Activated CD4-positive, alpha-beta T cell treated with anti-CD3 and anti-CD28 coated beads, Interleukin-2, amount 10 ng/mL, durations not matched to agents 7 days and 5 days (primary cell): ENCODE results near the gene NLGN1. TPM values are rescaled to one million over a fixed set of nuclear protein-coding genes. Genes with fewer than 3 reads are reported as not detected.

Experiments used
- CTCF ChIA-PET: fragments of 350-600 bp; sonication (Branson Sonifier 250); formaldehyde crosslinking; loops from one replicate; lab custom pipeline; 2021; ENCODE audit warnings: antibody characterized with exemption; lab: Charles Lee
- POLR2A ChIA-PET: fragments of 350-600 bp; sonication (Branson Sonifier 250); formaldehyde crosslinking; loops from one replicate; lab custom pipeline; 2021; ENCODE audit warnings: antibody characterized with exemption; lab: Charles Lee
- DNase-seq: peaks from one replicate; pipeline ENCODE4 v3.0.0-alpha.2; 2020
- H3K27ac Mint-ChIP-seq: one replicate; pipeline ENCODE4 v1.8.0; 2021; ENCODE audit warnings: mild to moderate bottlenecking, moderate library complexity, mixed read lengths
- H3K27me3 Mint-ChIP-seq: one replicate; pipeline ENCODE4 v1.8.0; 2021; ENCODE audit warnings: mixed read lengths
- H3K36me3 Mint-ChIP-seq: one replicate; pipeline ENCODE4 v1.8.0; 2021; ENCODE audit warnings: low read depth, mixed read lengths
- H3K4me1 Mint-ChIP-seq: one replicate; pipeline ENCODE4 v1.8.0; 2021; ENCODE audit warnings: mixed read lengths
- H3K4me3 Mint-ChIP-seq: one replicate; pipeline ENCODE4 v1.8.0; 2021; ENCODE audit warnings: mild to moderate bottlenecking, moderate library complexity, mixed read lengths
- H3K9me3 Mint-ChIP-seq: one replicate; pipeline ENCODE4 v1.8.0; 2021; ENCODE audit warnings: mixed read lengths
- total RNA-seq, 2 experiments: library from RNA; stranded (reverse); gene quantifications; one replicate each; pipeline ENCODE4 v1.2.3, GENCODE V29; 2021

The NLGN1 gene
- total RNA-seq, 2 experiments from 2014 or later: not detected

DNA sequence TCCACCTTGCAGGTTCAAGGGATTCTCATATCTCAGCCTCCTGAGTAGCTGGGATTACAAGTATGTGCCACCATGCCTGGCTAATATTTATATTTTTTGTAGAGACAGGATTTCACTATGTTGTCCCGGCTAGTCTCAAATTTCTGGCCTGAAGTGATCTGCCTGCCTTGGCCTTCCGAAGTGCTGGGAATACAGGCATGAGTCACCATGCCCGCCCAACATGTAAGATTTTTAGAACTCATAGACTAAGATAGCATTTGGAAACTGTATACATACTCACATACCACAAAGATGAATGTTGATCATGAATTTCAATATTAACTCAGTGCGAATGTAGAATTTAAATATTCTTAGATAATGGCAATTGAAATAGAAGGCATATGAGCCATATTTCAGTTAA, 718.9 kb downstream of the NLGN1 start:
- Mint-ChIP-seq H3K4me1 (no peaks in the 10 kb centered on the region), H3K27ac (no peak overlapping the region), H3K36me3 (no peaks in the 10 kb centered on the region), H3K4me3 (no peak overlapping the region), H3K27me3 (no peaks in the 10 kb centered on the region), H3K9me3 (no peaks in the 10 kb centered on the region)
- POLR2A ChIA-PET: no interaction called here
- CTCF ChIA-PET: no interaction called here
- no peak for DNase-seq

DNA sequence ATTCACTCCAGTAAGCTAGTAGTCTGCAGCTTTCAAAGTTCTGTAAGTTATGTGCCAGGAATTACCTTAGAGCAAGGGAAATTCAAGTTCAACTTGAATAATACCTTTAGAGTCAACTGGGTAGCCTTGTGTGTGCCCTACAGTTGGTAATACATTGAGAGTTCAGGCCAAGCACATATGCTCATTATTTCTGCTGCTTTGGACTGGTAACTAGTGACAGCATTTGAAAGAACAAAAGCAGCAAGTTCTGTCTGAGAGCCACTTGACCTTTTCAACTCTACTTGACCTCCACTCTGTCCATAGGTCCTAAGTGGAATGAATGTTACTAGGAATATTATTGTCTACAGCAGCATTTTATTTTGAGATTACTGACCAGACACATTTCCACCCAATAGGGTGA, 723.5 kb downstream of the NLGN1 start:
- DNase-seq: no peak
- Mint-ChIP-seq H3K27me3 (no peaks in the 10 kb centered on the region), H3K4me3 (no peak overlapping the region), H3K4me1 (no peaks in the 10 kb centered on the region), H3K27ac (no peak overlapping the region), H3K36me3 (no peaks in the 10 kb centered on the region), H3K9me3 (no peaks in the 10 kb centered on the region)
- ChIA-PET POLR2A (no interaction called here), CTCF (interaction anchor here (1.0 kb wide), 1 partner anchor 58 kb away, joined by 3 read pairs; no protein-coding TSS in a partner anchor)

DNA sequence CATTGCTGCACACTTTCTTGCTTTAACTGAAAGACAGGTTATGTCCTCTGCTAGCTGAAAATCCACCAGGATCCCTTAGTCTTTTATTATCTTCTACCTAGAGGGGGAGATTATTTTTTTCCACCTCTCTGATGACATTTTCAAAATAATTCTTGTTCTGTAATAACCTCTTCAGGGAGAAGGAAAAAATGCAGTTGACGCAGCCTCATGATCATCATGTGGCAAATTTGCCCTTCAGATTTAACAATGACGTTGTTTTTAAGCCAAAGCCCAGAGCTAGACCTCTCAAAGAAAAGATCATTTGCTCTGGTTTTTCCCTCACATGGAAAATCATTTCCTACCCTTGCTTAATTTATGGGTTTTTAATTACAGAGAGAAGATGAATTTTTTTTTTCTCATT, 724.9 kb downstream of the NLGN1 start:
- Mint-ChIP-seq H3K36me3 (no peaks in the 10 kb centered on the region), H3K4me3 (no peak overlapping the region), H3K9me3 (no peaks in the 10 kb centered on the region), H3K27me3 (no peaks in the 10 kb centered on the region), H3K4me1 (no peaks in the 10 kb centered on the region), H3K27ac (no peak overlapping the region)
- ChIA-PET POLR2A (no interaction called here), CTCF (no interaction called here)
- DNase-seq: no peak

DNA sequence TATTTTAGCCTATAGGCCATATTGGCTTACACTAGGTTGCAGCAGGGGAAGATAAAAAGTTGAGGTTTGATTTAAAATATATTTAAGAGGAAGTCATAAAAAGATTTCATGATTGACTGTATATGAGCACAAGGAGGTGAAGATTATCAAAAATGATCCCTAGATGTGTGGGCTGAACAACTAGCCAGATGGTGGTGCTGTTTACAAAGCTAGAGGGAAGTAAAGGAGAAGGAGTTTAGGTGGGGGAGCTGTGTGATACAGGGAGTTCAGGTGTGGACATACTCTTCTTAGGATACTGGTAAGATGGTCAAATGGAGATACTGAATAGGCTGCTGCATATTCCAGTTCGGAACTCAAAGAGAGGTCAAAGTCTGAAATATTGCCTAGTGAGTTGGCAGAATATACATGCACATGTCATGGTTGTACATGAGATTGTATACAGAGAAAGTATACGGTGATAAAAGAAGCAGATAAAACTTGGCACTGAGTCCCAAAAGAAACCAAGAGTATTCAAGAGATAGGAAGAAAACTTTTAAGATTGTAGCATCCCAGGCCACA, 727.8 kb downstream of the NLGN1 start:
- no peaks in the 10 kb centered on the region for H3K27me3 Mint-ChIP-seq

DNA sequence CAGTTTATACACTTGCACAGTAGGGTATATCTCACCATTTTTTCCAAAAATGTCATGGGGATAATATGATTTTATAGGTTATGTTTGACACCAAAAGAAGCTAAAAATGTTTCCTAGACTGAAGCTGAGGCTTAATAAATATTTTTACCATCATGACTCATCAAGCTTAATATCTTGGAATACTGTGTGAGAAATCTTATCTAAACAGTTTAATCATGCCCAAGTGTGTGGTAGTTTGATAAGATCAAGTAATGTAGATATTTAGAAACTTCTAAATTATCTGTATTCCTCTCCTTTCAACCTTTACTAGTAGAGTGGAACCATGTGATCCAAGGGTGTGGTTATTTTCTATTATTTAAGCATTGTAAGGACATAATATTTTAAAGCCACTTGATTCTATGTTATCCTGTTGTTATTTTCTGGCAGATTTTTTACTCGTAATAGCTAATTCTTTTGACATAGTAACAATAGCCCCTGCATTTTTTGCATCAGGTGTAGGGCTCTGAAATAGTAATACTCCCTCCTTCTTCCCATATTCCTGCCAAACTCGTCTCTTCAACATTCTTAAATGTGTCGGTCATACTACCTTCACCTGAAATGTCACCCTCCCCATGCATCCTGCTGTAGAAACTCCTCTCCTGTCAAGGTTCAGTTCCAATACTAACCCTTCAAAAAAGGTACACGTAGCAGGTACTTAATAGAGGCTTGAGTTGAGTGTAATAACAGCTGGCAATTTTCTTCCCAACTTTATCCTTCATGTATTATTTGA, 729.6 kb downstream of the NLGN1 start:
- no peak for DNase-seq
- Mint-ChIP-seq H3K9me3 (no peaks in the 10 kb centered on the region), H3K27ac (no peak overlapping the region), H3K4me3 (no peak overlapping the region), H3K27me3 (no peaks in the 10 kb centered on the region), H3K4me1 (no peaks in the 10 kb centered on the region), H3K36me3 (no peaks in the 10 kb centered on the region)
- ChIA-PET CTCF (no interaction called here), POLR2A (no interaction called here)

More for the DNA sequence above, 727.8 kb downstream of the NLGN1 start:
- no peaks in the 10 kb centered on the region for H3K9me3 Mint-ChIP-seq
- CTCF ChIA-PET: no interaction called here
- POLR2A ChIA-PET: no interaction called here
- DNase-seq: no peak
- H3K27ac Mint-ChIP-seq: no peak overlapping the region
- no peak overlapping the region for H3K4me3 Mint-ChIP-seq
- H3K36me3 Mint-ChIP-seq: no peaks in the 10 kb centered on the region
- no peaks in the 10 kb centered on the region for H3K4me1 Mint-ChIP-seq

DNA sequence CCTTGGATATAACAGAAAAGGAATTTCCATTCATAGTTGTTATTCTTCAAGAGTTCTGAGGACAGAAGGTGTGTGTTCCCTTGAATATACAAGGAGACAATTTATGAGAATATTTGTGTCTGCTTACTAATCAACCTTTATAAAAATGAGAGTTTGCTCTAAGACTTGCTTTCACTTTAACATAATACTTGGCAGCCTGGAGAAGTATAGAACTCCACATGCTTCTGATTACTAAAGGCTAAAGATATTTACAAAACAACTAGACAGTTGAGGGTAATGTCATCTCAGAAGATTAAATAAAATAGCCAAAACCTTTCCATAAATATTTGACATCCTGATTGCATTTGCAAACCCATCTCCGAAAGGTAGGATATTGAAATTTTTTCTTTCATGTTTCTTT, 734.5 kb downstream of the NLGN1 start:
- ChIA-PET CTCF (no interaction called here), POLR2A (no interaction called here)
- Mint-ChIP-seq H3K27me3 (no peaks in the 10 kb centered on the region), H3K36me3 (no peaks in the 10 kb centered on the region), H3K4me1 (no peaks in the 10 kb centered on the region), H3K9me3 (no peaks in the 10 kb centered on the region), H3K4me3 (no peak overlapping the region), H3K27ac (no peak overlapping the region)
- DNase-seq: no peak

DNA sequence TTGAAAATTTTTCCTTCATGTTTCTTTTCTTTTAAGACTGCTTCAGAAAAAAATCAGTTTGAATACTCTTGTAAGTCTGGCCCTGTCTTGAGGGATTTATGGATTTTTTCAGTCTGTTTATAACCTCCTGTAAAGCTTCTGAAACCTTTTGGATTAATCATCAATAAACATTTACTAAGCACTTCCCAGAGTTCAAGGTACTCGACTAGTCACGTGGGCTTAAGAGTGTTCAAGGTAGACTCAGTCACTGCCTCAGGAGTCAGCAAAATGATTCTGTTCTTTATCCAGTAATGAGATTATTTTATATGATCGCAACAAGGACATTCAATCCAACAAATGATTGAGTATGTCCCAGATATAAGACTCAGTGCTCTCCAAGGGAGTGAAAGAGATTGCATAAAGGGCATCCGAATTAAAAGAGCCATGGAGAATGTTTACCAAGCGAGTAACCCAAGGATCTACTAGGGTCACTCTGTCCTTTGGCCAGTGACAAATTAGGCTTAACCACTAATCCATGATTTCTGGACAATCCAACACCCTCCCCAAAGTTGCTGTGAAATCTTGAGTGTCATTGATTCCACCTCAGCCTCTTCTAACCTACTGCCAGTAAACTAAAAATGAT, 735.0 kb downstream of the NLGN1 start:
- no peak overlapping the region for H3K4me3 Mint-ChIP-seq
- no peaks in the 10 kb centered on the region for H3K27me3 Mint-ChIP-seq
- CTCF ChIA-PET: no interaction called here
- no peaks in the 10 kb centered on the region for H3K36me3 Mint-ChIP-seq
- H3K9me3 Mint-ChIP-seq: no peaks in the 10 kb centered on the region
- no peak for DNase-seq
- no peaks in the 10 kb centered on the region for H3K4me1 Mint-ChIP-seq
- POLR2A ChIA-PET: no interaction called here
- no peak overlapping the region for H3K27ac Mint-ChIP-seq

DNA sequence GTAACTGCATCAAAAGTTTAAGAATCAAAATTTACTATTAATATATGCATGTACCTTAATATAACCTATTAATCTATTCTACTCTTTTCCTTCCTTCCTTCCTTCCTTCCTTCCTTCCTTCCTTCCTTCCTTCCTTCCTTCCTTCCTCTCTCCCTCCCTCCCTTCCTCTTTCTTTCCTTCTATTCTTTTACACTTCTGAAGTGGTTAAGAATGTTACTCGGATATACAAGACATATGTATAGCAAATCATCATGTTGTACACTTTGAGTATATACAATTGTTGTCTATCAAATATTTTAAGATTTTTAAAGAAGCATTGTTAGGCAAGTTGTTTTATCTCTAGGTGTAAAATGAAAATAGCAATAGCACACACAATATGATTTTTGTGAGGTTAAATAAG, 748.5 kb downstream of the NLGN1 start:
- Mint-ChIP-seq H3K27ac (no peak overlapping the region), H3K4me1 (no peaks in the 10 kb centered on the region), H3K9me3 (peaks cover 3% of the 10 kb centered on the region), H3K4me3 (no peak overlapping the region), H3K36me3 (no peaks in the 10 kb centered on the region), H3K27me3 (no peaks in the 10 kb centered on the region)
- ChIA-PET POLR2A (no interaction called here), CTCF (no interaction called here)
- no peak for DNase-seq

DNA sequence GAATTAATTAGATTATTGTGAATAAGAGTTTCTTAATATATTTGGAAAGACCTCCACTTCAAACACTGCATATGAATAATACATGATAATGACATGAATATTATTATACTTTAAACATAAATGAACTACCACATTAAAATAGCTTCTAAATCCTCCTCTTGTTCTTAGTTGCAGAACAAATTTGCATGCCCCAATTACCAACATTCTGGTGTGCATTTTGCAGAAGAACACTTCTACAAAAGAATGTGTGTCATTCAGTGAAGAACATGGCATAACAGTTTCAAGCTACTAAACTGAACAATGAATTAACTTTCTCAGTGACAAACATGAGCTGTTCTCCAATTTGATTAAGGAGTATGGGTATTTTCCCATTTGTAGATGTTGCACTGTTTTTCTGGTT, 750.3 kb downstream of the NLGN1 start:
- CTCF ChIA-PET: no interaction called here
- POLR2A ChIA-PET: no interaction called here
- H3K4me1 Mint-ChIP-seq: no peaks in the 10 kb centered on the region
- peaks cover 3% of the 10 kb centered on the region for H3K9me3 Mint-ChIP-seq
- no peaks in the 10 kb centered on the region for H3K27me3 Mint-ChIP-seq
- no peaks in the 10 kb centered on the region for H3K36me3 Mint-ChIP-seq
- DNase-seq: no peak
- no peak overlapping the region for H3K27ac Mint-ChIP-seq
- no peak overlapping the region for H3K4me3 Mint-ChIP-seq

DNA sequence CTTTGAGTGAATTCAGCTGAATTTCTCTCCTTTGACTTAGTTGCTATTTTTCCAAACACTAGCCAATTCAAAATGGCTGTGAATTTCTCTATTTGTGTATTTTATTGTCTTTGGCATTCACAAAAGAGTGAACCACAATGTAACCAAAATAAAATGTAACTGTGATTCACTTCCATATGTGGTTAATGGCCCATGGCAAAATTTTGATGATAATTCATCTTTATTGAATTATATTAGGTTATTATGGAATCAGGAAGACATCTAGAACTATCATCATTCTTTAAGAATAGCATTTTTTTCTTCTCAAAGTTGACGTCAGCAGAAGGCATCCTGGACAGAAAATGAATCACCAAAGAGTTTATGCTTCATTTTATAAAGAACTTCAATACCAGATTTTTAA, 756.3 kb downstream of the NLGN1 start:
- H3K27ac Mint-ChIP-seq: no peak overlapping the region
- H3K27me3 Mint-ChIP-seq: no peaks in the 10 kb centered on the region
- H3K9me3 Mint-ChIP-seq: no peaks in the 10 kb centered on the region
- H3K36me3 Mint-ChIP-seq: no peaks in the 10 kb centered on the region
- H3K4me3 Mint-ChIP-seq: no peak overlapping the region
- CTCF ChIA-PET: no interaction called here
- no peaks in the 10 kb centered on the region for H3K4me1 Mint-ChIP-seq
- no peak for DNase-seq
- POLR2A ChIA-PET: no interaction called here

DNA sequence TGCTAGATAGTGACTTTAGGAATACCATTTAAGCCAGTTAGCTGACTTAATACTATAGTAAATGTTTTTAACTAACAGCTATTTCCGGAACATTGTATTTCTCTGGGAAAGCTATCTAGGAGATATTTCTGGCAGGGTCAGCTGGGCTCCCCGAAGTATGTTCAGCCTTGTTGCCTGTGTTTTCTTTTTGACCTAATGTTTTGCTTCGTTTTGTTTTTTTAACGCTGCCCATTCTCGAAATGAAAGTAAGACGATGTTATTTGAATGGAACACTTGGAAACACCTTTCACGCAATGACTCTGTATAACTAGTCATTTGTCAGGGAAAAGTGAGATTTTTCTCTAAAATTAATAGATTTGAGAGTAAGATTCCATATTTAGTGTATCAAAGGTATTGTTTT, 758.7 kb downstream of the NLGN1 start:
- ChIA-PET POLR2A (no interaction called here), CTCF (no interaction called here)
- no peaks in the 10 kb centered on the region for H3K9me3 Mint-ChIP-seq
- H3K27me3 Mint-ChIP-seq: no peaks in the 10 kb centered on the region
- H3K4me1 Mint-ChIP-seq: no peaks in the 10 kb centered on the region
- H3K36me3 Mint-ChIP-seq: no peaks in the 10 kb centered on the region
- H3K27ac Mint-ChIP-seq: no peak overlapping the region
- no peak overlapping the region for H3K4me3 Mint-ChIP-seq
- no peak for DNase-seq

DNA sequence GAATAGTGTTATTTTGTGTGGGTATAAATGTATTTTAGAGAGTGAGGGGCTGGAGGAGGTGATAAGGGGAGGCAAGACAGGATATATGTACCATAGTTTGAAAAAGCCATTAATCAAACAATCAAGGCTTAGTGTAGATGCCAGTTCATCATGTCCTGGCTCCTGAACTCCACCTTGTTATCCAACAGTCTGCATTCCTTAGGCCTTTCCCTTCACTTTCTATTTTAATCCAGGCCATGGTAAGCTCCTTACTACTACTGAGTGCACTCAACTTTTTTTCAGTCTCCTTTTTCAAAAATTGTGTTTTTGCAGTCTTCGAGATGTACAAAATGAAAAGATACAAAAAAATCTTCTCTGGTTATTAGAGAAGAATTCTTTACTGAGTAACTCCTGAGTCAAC, 761.1 kb downstream of the NLGN1 start:
- Mint-ChIP-seq H3K4me1 (no peaks in the 10 kb centered on the region), H3K36me3 (no peaks in the 10 kb centered on the region), H3K27me3 (no peaks in the 10 kb centered on the region), H3K9me3 (no peaks in the 10 kb centered on the region), H3K4me3 (no peak overlapping the region), H3K27ac (no peak overlapping the region)
- CTCF ChIA-PET: no interaction called here
- POLR2A ChIA-PET: no interaction called here
- DNase-seq: no peak

DNA sequence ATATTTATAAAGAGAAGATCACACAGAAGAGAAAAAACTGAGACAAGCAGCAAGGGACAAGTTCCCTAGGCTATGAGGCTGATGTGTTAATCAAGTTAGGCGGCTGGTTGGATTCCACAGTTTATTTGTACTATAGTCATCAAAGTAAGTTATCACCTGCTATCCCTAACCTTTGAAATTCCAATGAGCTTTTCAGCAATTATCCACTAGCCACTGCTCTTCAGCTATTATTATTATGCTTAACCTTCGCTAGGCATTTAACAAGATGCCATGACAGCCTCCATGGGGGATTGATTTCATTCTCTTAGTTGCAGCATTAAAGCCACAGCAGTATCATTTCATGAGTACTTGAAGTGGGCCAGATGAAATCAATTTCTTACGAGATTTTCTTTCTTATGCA, 762.1 kb downstream of the NLGN1 start:
- H3K4me1 Mint-ChIP-seq: no peaks in the 10 kb centered on the region
- no peaks in the 10 kb centered on the region for H3K27me3 Mint-ChIP-seq
- POLR2A ChIA-PET: no interaction called here
- no peak for DNase-seq
- H3K36me3 Mint-ChIP-seq: no peaks in the 10 kb centered on the region
- no peak overlapping the region for H3K4me3 Mint-ChIP-seq
- no peaks in the 10 kb centered on the region for H3K9me3 Mint-ChIP-seq
- H3K27ac Mint-ChIP-seq: no peak overlapping the region
- CTCF ChIA-PET: no interaction called here
